Inflammatory macrophage (primary cell): ENCODE results near the gene GALT.
A peak's percentile ranks its signal among the peaks of the same experiment; 100 is the strongest.

Source experiments
- DNase-seq, 2 donors: peaks; one replicate each; pipeline ENCODE4 v3.0.0-alpha.2; 2020 to 2022
- total RNA-seq, 18 experiments: gene quantifications; one replicate each; lab custom pipeline; 2026; ENCODE audit warnings: mixed read lengths in 6 of 18, inconsistent platforms in 2 of 18; lab: John Stamatoyannopoulos, UW

Gene GALT
- 0.17 to 2.9 (median 1.2) reads per million in 18 experiments for total RNA-seq

DNA sequence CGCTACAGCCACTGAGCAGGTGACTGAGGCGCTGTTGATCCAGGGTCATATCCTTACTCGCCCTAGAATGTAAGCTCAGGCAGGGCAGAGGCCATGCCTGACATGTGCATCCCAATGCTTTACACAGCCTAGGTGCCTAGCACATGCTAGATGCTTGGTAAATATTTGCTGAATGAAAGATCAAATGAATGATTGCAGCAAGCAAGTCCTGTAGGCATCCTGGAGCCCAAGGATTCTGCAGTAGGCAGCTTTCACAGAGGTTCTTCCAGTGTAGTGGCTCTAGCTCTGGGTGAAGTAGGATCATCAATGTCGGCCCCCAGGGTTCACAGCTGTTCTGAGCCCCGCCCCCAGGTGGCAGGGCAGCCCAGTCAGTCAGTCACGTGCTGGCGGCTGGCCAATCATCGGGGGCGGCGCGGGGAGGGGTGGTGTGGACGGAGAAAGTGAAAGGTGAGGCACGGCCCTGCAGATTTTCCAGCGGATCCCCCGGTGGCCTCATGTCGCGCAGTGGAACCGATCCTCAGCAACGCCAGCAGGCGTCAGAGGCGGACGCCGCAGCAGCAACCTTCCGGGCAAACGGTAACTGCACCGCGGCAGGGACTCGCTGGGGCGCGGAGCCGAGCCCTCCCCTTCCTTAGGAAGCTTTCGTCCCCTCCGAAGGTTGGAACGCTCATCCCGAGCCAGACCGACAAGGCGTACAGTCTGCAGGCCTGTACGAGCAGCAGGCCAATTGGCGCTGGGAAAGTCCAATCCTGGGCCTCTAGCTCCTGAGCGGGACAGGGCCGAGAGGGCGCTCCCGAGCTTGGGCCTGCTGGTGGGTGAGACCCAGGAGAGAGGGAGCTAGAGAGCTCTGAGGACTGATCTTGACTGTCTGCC is at the start of gene GALT:
TSS of gene GALT (plus strand) at position 465 of the 873 bp plus-strand sequence. CDS start at position 495, 30 bp downstream.
- peak; percentile 85 to 87 for DNase-seq

DNA sequence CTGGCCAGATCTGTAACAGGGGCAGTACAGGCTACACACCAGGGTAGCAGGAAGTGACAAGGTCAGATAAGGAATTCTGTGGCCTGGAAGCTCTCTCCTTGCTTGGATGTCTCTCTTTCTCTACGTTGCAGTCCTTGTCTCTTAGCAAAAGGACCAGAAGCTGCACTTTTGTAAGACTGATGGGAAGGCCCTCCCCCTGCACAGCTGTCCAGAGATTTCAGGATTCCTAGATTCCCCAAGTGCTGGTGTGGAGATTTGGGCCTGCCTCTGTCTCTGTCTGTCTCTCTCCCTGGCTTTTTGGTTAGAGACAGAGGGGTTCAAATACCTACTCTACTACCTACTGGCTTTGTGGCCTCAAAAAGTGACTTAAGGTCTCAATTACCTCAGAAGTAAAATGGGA is 46.9 kb upstream of the GALT start:
- no peak for DNase-seq

DNA sequence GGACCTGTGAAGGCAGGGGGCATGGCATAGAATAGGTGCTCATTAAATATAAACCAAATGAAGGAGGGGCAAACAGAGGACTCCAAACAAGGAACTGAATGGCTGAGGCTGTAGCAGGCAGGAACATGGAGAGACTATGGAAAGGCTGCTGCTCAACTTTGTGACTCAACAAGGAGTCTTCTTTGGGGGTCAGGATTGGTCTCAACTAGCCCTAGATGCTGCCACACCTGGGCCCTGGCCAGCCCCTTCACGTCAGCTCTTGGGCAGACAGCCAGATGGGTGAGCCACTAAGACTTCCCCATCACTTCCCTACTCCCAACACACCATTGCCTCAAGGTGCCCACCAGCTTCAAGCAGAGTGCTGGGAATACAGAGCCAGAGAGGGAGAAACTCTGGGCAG is 45.6 kb upstream of the GALT start:
- no peak for DNase-seq

DNA sequence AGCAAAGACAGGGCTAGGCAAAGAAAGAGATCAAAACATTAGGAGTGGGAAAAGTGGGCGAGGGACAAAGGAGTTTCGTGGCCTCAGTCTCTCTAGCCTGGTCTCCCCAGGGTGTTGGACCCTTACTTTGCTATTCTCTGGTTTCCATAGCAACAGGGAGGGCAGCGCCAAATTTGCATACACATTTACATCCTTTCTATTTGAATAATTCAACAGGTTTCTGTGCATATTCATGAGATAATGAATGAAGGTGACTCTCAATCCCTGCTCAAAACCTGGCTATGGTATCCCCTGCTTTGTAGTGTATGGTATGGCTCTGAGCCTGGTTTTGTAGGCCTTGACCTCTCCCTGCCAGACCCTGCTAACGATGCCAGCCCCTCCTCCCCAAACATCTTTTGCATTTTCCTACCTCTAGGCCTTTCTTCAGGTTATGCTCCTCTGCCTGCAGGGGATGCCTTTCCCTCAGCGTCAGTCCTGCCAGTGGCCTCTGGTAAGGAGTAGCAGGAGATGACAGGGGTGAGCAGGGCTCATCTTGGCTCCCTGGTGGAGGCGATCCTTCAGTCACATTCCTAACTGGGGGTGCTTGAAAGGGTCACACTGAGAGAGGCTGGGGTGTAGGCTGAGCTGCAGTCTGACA is 44.4 kb upstream of the GALT start:
- DNase-seq, result no peak

DNA sequence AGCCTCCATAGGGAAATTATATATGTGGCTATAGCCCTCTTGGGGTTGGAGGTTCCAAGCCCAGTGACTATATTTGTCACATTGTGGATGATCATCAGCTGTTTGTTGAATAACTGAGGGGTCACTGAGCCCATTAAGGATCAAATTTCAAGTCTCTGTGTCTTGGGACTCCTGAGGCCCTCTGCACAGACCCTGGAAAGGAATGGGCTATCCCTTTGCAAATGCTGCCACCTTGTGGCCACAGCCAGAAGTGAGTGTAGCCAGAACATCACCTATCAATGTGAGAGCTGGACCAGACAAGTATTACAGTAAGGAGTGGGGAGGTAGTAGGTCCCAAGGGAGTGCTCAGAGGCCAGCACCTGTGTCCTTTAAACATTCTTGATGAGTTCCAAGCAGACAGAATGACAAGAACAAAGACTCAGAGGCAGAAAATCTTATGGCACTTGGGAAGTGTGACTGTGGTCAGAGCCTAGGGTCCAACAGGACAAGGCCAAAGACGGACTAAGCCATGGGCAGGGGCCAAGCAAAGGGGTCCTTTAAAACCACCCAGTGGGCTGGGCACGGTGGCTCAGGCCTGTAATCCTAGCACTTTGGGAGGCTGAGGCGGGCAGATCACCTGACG is 42.8 kb upstream of the GALT start:
- DNase-seq, result peak; percentile 75 to 78

DNA sequence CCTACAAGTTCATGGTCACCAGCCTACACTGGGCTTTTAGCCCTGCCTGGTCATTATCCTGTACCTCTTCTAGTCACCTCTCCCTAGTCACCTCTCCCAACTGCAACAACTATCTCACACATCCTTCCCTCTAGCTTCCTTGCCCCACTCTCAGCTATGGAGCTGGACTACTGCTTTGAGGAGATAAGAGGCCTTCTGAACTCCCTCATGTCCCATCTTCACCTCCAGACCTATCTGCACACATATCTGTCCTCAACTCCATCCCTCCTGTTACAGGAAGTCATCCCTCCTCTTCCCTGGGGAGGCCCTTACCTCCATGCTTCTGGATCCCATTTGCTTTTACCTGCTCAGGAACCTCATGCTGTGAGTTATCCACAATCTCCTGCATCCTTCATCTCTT is 40.3 kb upstream of the GALT start:
- no peak for DNase-seq

DNA sequence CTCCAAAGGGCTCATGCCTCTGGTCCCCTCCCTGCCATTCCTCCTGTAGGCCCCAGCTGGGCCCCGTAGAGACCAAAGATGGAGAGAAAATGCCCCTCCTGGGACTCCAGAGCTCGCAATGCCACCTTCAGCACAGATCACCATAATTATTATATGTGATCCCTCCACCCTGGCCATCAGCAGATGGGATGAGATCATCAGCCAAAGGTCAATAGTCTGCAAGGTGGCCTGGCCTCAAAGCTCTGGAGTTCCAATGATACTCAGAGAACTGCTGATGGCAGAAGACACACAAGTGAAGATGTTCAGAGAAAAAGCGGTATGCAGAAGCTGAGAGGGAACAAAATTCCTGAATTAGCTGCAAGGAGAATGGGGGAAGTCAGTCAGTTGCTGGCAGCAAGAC is 39.6 kb upstream of the GALT start:
- no peak for DNase-seq

DNA sequence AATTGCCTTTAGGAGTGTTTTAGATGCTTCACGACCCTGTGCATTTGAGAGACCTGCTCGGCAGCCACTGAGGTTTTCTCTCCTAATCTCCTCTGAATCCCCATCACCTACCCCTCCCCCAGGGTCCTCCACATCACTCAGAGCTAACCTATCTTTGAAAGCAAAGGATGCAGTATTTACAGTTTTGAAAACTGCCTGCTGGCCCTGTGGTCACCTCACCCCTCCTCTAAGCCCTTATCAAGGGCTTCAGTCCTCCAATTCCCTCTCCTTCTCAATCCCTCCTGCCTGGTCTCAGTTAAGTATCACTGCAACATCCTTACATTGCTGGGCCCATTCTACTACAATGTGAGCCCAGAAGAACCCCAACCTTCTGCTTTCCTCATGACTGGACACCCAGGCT is 39.1 kb upstream of the GALT start:
- DNase-seq, result no peak

DNA sequence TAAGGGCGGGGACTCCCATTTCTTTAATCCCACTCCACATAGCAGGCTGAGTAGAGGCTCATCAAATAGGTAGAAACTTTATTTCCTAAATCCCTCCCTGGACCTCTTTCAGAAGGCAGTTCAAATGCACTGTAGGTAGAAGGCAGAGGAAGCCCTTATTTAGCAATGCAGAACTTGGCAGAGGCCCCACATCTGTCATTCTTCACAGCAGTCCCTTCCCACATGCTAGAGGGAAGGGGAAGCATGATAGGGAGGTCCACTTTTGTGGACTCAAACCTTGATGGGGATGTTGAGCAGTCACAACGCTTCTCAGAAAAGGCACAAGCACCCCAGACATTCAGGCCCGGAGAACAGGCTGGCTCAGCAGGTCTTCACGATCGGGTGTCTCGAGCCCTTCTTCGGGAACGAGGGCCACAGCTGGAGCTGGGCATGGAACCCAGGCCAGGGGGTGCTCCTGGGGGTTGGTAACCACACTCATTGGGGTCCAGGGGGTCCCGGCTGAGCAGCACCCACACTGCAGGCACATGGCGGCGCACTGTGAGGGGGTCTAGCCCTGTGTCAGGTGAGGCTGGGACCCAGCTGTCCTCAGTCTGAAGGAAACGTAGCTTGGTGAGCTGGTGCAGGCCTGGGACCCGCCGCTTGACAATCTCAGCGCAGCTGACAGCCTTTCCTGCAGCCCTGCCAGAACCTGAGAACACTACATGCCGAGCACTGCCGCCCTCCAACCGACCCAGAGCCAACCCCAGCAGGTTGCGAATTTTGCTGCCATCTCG is 35.9 kb upstream of the GALT start:
- peak; percentile 49 to 51 for DNase-seq

DNA sequence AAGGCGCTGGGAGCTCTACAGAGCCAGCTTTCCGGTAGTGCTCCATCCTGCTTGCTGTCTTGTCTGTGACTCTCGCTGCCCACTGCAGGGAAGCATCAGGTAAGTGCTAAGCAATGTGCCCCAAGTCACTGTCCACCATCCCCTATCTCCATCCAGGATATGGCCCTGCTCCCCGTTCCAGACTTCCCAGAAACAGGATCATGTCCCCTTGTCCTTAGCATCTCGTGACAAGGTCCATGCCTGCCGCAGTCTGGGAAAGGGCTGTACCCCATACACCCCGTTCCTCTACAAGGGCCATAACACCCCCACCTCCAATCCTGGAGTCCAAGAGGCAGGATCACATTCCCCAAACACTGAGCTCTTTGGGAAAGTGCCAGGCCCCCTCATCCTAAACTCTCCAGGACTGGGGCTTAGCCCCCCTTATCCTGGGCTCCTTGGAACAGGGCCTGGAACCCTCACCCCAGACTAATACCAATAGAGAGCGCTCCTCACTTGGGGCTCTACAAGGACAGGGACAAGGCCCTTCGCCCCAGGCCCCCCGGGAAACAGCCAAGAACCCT is 35.1 kb upstream of the GALT start:
- no peak for DNase-seq

DNA sequence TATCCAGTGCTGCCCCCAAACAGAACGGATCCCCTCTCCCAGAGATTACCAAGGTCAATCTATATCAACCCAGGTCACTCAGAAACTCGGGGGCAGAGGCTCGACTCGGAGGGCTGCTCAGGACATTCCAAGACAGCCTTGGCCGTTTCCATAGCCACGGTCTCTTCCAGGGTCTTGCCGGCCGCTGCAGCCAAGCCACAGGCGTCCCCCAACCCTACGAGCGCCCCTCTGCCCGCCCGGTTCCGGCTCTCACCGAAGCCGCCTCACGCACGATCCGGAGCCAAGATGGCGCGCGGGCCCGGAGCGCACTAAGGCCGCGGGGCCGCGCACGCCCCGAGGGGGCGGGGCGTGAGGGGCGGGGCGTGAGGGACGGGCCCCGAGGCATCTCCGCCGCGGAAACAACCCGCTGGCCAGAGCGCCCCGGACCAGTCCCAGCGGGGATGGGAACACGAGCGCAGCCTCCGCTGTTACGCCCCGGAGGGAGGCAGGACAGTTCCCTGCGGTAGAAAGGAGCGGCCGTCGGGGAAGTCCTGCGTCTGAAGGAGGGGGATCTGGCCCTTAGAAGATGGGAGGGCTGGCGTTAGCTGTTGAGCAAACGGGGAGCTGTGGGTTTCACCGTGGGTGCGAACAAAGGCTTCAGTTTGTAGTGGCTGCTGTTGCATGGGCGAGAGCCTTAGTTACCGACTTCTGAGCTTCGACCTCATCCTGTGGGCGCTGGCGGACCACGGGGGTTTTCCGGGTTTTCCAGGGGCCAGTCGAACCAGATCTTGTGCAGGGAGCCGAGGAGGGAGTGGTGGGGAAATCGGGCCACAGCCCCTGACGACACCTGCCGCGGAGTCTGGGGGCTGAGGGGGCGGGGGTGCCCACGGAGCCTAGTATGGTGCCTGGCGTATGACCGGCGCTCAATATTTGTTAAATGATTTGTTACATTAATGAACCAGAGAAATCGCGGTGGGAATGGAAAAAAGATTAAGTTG is 34.4 kb upstream of the GALT start, which contains the start of gene RPP25L:
TSS of gene RPP25L (minus strand) at position 287 of the 977 bp plus-strand sequence. CDS start 801 bp downstream, outside the sequence.
- DNase-seq, result peak; percentile 91 to 94

DNA sequence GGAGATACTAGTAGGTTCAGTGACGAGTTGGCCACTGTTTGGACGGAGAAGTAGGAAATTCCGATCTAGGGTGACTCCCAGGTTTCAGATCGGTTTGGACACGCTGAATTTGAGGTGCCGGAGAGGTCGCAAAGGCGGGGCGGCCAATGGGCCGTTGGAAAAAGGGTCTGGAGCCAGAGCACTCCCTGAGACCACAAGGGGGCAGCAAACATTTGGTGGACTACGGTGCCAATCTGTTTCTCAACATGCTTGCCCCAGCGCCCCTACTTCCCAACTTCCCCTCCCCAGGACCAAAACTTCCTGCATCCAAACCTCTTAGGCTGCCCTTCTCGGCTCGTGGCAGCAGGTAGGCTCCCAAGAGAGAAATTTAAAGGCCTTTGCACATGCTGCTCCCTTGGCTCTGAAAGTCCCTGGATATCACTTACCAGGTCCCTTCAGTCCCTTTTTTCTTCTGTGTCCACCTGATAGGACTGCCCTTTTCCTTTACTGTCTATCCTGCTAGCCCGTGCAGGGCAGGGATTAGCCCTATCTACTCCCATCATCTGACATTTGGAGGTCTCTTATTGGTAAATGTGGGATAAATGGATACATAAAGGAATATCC is 33.6 kb upstream of the GALT start:
- DNase-seq, result peak; percentile 78

DNA sequence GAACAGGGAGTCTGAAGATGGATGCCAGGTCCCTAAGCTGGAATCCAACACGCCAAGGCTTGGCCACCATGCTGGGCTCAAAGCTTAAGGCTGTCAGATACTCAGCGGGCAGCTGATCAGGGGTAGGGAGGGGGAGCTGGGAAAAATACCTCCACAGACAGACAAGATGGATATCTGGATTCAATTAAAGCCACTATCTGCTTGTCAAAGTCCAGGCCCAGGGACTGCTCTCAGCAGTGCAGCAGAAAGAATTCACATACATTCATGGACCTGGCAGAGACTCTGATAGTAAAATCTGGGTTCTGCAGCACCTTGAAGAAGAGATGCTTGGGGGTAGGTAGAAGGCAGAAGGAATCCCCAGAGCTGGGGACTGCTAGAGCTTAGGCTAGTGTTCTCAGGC is 31.3 kb upstream of the GALT start:
- DNase-seq, result no peak

DNA sequence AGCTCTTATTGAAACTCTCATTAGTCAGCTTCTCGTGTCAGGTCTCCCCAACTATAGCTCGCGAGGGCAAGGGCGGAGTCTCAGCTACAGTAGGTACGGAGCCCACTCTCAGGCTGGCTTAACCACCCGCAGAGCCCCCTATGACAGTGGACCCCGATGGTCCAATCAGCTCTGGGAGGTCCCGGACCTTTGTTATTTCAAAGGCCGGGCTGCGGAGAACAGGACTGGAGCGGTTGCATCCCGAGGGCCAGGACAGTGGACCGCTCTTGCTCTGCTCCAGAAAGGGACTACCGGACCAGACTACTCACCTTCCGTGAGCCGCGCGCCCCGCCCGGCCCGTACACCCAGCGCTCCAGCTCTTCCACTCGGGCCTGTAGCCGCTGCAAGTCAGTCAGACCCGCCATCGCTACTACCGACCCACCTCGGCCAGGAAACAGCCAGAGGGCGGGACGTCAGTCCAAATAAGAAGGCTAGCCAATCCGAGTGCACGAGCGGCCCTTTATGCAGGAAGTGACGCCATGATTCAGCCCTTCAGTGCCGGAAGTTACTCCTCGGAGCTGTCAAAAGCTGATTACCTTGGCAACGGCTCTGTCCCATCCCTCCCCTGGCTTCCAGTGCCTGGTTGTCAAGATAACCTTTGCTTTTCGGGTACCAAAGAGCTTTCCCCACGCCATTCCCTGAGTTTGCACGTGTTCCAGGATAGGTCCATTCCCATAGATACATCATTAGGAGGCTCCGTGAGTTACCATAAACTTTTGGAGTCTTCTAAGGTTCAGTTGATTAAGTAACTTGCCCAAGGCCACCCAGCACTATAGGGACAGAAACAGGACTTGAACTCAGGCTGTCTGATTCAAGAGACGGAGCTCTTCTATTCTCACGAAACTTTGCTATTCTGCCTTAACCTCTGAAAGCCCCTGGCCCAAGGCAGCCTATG is 26.1 kb upstream of the GALT start, which contains the start of gene DCTN3:
TSS of gene DCTN3 (minus strand) at position 435 of the 934 bp plus-strand sequence. CDS start at position 404, 31 bp downstream.
- peak; percentile 96 for DNase-seq

DNA sequence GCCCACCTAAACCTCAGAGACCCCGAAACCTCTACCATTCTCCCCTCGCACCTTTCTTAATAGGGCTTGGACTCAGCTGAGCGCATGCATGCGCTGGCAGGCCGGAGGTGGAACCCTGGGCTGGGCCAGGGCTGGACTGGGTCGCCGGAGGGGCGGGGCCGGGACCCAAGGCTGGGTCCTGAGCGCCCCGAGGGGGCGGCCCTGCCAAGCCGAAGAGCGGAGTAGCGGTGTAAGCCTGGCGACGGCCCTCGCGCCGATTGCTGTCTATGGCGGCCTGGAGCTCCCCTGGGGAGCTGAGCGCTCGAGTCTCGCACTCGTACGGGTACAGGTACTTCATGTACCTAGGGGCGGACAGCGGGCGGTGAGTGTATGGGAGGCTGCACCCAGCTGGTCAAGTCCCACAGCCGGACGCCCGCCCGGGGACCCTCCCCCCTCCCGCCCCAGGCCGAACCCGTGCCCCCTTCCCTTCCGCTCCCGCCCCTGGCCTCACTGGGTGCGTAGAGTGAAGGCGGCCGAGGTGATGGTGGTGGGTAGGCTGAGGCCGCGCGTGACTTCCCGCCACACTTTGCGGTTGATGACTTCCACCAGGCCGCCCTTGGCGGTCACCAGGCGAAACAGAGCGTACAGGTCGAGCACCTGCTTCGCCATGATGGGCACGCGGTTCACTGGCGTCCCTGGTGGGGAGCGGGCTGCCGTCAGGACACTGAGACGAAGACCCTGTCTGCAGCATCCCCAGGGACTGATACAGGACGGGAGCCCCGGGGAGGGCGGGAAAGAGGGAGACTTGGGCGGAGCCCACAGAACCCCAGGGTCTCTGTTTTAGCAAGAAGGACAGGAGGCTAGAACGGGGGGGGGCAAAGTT is 22.9 kb upstream of the GALT start:
- DNase-seq, result no peak

DNA sequence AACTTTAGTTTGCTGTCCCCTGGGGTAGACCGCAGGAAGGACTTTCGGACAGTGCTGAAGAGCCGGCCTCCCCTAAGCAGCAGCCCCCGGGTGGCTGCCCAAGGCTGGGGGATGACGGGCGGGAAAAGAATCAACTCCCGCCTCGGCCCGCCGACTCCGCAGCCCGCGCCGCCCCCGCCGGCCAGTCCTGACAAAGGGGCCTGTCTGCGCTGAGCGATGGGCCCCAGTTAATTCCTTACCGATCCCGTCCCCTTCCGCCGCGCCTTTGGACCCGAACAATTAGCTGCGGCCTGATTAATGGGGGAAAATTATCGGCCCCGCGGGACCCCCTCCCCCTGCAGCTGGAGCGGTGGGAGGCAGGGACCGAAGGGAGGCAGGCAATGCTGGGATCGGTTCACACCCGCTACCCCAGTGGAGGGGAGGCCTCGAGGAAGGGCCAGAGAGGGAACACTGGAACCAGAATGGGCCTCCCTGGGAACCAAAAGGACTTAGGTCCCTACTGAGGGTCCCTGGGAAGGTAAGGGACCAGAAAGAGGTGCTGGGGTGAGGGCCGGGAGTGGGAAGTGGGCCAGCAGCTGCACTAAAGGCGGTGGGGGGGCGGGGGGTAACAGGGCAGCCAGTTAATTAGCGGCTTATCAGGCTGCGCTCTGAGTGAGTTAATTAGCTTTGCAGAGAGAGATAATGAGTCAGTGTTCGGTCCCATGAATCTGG is 21.8 kb upstream of the GALT start:
- DNase-seq, result no peak

DNA sequence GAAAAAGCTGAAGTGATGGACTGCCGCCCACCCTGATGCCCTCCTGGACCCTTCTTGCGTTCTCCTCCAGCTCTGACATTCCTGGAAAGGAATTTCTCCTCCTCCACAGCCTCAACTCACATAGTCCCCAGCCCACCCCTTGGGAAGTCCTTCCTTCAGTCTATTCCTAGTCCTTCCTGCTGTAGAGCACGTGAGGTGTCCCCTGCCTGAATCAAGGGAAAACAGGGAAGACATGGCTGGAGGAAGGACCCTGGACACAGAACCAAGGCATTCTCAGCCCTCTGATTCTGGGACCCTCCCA is 21.3 kb upstream of the GALT start:
- DNase-seq, result no peak
